Right ventricle myocardium superior (tissue), 1 donor: ENCODE measurements around the gene RSBN1L. TPM values are rescaled to one million over a fixed set of nuclear protein-coding genes. Genes with fewer than 3 reads are reported as not detected.
"Not testable (repeated sequence)": the region's sequence is repeated elsewhere in the genome, so short reads cannot be mapped to it uniquely, and the experiment has no call there.

ENCODE experiments used
- ATAC-seq: fragments of 200-7000 bp; cut with Tn5 transposase; one replicate; pipeline ENCODE4 v1.9.1; 2020; ENCODE audit warnings: mild to moderate bottlenecking; ENCODE audit not compliant: poor library complexity
- DNase-seq: peaks from one replicate; pipeline ENCODE4 v3.0.0-alpha.2; 2020
- intact Hi-C: fragments of 100-400 bp; cut with DNase I; formaldehyde crosslinking; loops from one replicate; pipeline ENCODE4 v1.11.2; 2022
- total RNA-seq: library from RNA; stranded (reverse); fragmentation: NEBNext Ultra II Directional; extraction: Animal tissue kit (Norgen Biotek cat#: 25700); gene quantifications from one replicate; pipeline ENCODE4 v1.2.1, GENCODE V29; 2021
- donor health status: DM: no; HTN: yes; CAD: no; lungs with severe emphysema.

Gene RSBN1L
- total RNA-seq, 1 donor from 2014 or later, result 9.3 TPM

GRCh38 chr7:77680266-77680665, 16.0 kb upstream of the RSBN1L start:
- ATAC-seq (no peak), DNase-seq (no peak)
- intact Hi-C loops, result no loop called here

DNA sequence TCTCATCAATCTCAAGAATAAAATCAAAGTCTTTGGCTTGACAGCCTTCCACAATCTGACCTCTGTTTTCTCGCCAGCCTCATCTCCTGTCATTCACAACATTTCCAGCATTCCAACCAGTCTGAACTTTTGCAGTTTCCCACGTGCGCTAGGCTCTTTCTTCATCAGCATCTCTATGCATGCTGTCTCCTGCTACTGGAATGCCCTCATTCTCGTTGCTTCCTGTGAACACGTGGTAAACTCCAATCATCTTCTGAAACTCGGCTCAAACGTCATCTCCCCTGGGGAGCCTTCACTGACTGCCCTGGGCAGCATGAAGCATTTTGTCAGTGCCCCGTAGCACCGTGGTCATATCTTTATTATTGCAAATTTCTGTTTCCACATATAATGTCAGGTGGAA, 12.2 kb upstream of the RSBN1L start:
- ATAC-seq (peak; percentile 66), DNase-seq (peak; percentile 48)
- intact Hi-C loops, result no loop called here

- ATAC-seq (peak; percentile 67), DNase-seq (no peak)
- intact Hi-C loops, result no loop called here
These were observed 11.0 kb upstream of the RSBN1L start for GRCh38 chr7:77685233-77685632.

- intact Hi-C loops, result no loop called here
- no peak for ATAC-seq
- DNase-seq, result no peak
These were observed 9.0 kb upstream of the RSBN1L start for GRCh38 chr7:77687100-77687746.

DNA sequence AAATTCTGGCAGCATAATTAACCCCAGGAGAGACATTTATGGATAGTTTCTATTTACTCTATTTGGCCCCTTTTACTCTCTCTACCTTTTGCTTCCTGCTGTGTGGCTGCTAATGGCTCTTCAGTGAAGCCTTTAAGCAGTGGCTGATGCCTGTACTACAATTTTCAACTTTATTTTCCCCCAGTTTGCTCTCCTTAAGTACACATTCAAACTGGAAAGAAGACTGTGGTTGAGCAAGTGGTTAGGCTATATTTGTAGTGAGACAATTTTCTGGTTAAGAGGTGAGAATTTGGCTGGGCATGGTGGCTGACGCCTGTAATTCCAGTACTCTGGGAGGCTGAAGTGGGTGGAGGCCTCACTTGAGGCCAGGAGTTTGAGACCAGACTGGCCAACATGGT, 8.5 kb upstream of the RSBN1L start:
- DNase-seq (no peak), ATAC-seq (no peak)
- intact Hi-C loops, result no loop called here

DNA sequence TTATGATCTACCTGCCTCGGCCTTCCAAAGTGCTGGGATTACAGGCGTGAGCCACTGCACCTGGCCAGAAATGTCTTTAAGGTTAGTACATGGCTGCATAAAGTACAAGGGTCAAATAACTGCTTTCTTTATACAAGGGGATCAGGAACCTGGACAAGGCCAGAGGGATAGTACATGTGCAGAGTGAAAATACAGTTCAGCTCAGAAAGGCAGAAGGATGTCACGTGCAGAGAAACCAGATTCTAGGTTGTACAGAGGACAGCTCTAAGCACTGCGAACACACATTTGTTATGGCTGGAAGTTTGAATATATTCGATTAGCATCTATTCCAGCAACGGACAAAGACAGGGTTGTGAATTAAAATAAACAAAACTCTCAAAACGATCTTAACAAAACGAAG, 6.0 kb upstream of the RSBN1L start:
- intact Hi-C loops, result loop anchor here (10.0 kb wide), 1 partner anchor 65 kb away; no protein-coding TSS in a partner anchor
- DNase-seq (no peak), ATAC-seq (no peak)

DNA sequence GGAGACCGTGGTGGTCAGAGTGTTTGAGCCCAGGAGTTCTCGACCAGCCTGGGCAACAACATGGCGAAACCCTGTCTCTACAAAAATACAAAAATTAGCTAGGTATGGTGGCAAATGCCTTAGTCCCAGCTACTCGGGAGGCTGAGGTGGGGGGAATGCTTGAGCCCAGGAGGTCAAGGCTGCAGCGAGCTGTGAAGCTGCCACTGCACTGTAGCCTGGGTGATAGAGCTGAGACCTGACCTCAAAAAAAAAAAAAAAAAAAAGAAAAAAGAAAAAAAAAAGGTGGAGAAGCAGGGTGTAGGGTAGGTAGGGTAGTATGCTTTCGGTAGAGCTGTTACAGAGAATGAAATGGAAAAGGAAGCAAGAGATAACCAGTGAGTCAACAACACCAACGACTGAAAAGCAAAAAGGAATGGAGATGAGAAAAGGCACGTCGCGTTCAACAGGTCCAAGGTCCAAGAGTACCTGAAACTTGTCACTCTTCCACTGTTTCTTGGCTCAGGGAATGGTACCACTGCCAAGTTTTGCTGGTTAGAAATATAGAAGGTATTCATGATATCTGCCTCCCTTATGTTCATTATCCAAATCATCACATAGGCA, 4.3 kb upstream of the RSBN1L start:
- no peak for DNase-seq
- intact Hi-C loops, result loop anchor here (10.0 kb wide), 1 partner anchor 63 kb away; no protein-coding TSS in a partner anchor
- ATAC-seq, result no peak

- DNase-seq (no peak), ATAC-seq (no peak)
- intact Hi-C loops, result loop anchor here (10.0 kb wide), 1 partner anchor 61 kb away; no protein-coding TSS in a partner anchor
These were observed 2.3 kb upstream of the RSBN1L start for GRCh38 chr7:77693830-77694583.

DNA sequence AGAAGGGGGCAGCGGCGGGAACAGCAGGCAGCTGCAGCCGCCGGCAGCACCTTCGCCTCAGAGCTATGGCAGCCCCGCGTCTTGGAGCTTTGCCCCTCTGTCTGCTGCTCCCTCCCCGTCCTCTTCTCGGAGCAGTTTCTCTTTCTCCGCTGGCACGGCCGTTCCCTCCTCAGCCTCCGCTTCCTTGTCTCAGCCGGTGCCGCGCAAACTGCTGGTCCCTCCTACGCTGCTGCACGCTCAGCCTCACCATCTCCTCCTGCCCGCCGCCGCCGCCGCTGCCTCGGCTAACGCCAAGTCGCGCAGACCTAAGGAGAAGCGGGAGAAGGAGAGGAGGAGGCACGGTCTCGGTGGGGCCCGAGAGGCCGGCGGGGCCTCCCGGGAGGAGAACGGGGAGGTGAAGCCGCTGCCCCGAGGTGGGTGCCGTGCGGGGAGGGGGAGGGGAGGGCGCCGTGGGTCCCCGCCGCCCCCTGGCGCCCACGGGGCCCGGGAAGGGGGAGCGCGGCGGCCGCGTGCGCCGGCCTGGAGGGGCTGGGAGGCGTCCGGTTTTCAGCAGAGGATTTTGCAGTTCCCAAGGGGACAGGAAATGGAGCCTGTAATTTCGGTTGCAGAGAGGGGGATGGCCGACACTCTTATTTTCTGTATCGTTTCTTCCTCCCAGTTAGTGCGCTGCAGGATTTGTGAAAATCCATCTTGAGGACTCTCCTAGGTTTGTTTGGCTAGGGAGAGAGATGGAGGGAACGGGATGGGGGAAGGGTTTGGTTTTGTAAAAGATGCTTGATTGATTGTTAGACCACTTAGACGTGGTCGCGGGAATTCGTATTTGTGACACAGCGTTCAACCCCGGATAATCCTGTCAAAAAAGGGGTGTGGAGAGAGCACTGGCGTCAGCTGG, 630 bp downstream of the RSBN1L start:
- peak; percentile 70 for ATAC-seq
- peak; percentile 79 for DNase-seq
- intact Hi-C loops, result loop anchor here (2.0 to 10.0 kb wide), 2 partner anchors 58 to 102 kb away; partner anchors contain the start of genes PHTF2 and TMEM60

DNA sequence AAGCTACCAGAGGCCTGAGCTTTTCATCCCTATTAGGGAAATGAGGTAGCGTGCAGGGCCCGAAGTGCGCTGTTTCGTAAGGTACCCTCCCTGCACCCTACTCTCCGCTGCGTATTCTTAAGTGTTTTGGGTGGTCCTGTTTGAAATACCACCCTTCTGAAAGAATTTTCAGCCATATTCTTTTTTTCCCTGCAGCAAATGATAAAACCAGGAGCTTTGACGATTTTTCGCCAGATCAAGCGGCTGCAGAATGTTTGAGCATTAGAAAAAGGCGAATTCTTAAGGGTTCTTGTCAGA, 1.2 kb downstream of the RSBN1L start:
- ATAC-seq (peak; percentile 51), DNase-seq (peak; percentile 59)
- intact Hi-C loops, result loop anchor here (2.0 to 10.0 kb wide), 2 partner anchors 57 to 101 kb away; partner anchors contain the start of genes PHTF2 and TMEM60

DNA sequence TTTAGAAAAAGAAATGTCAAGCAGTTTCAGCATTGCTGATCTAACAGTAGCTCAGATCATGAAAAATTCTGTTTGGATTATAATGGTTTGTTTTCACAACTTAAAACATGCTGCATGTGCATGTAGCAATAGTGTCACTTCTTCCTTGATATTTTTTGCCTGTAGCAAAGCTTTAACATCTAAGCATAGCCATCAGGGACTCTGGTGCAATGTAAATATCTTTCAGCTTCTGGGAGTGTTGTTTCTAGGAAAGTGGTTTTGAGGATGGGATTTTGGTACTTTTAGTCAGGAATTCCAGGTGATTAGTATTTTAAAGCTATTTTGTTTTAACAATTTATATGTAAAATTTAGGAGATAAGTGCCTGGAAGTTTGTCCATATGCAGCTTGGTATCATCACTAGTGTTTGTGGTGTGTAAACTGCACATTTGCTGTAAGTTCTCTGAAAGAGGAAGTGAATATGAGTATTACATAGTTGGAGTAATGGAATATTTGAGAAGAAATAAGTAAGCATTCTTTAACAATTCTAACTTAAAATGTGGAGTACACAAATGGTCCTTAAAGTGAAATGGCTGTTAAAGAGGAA, 1.9 kb downstream of the RSBN1L start:
- ATAC-seq, result no peak
- DNase-seq, result no peak
- intact Hi-C loops, result loop anchor here (10.0 kb wide), 1 partner anchor 57 kb away; no protein-coding TSS in a partner anchor

DNA sequence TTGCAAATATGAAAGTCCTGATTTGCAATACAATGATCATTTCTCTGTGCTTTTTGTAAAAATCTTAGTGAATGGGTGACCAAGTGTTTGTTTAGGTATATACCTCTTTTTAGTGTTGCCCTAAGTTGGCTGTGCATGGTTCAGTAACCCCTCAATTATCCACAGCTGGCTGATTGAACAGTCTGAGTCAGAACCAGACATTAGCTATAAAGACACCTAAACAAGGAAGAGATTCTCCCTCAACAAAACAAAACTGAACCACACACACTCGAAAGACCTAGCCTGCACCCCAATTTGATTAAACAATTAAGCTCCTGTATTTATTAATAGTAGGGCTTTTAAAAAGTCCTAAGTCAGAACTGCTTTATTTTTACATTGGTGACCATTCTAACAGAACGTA, 2.8 kb downstream of the RSBN1L start:
- intact Hi-C loops, result loop anchor here (10.0 kb wide), 1 partner anchor 56 kb away; no protein-coding TSS in a partner anchor
- no peak for DNase-seq
- ATAC-seq, result no peak

DNA sequence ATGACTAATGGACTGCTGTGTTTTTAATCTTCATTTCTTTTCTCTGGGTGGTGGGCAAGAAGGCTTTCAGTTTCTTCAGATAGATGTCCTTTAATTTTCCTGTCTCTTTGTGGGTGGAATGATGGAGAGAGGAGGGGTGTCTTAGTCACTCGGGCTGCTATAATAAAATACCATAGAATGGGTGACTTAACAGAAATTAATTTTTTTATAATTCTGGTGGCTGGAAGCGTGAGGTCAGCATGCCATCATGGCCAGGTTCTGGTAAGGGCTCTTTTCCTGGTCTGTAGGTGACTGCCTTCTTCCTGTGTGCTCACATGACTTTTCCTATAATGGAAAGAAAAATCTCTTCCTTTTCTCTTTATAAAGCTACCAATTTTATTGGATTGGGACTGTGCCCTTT, 6.3 kb downstream of the RSBN1L start:
- no peak for ATAC-seq
- DNase-seq, result no peak
- intact Hi-C loops, result no loop called here

DNA sequence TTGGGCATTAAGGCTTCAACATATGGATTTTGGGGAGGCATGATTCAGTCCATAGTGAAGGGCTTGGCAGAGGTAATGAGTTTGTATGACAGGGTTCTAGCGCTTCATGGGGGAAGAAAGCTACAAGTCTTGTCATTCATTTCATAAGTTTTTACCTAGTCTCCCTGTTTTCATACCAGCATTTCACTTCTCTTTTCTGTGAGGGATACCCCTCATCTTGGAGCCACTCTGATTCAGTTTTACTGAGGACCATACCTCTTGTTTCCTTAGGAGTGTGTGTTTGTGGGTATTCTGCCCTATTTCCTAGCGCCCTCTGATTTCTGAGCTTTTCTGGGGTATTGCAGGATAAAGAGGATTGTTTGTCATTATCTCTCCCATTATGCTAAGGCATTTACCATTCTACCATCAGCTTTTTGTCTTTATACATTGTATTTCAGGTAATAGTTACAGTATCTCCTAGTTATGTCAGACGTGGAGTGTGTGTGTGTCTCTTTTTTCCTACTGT, 6.8 kb downstream of the RSBN1L start:
- intact Hi-C loops, result no loop called here
- no peak for DNase-seq
- no peak for ATAC-seq

DNA sequence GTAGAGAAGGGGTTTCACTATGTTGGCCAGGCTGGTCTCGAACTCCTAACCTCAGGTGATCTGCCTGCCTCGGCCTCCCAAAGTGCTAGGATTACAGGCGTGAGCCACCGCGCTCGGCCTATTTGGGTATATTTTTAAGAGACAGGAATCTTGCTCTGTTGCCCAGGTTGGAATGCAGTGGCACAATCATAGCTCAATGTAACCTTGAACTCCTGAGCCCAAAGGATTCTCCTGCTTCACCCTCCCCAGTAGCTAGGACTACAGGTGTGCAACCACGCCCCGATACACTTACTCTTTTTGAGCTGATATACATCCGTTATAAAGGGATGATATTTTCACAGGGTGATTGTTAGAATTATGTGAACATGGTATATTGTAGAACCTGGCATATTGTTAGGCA, 7.4 kb downstream of the RSBN1L start:
- DNase-seq, intact Hi-C loops: not testable (repeated sequence)
- ATAC-seq, result peak; percentile 21

DNA sequence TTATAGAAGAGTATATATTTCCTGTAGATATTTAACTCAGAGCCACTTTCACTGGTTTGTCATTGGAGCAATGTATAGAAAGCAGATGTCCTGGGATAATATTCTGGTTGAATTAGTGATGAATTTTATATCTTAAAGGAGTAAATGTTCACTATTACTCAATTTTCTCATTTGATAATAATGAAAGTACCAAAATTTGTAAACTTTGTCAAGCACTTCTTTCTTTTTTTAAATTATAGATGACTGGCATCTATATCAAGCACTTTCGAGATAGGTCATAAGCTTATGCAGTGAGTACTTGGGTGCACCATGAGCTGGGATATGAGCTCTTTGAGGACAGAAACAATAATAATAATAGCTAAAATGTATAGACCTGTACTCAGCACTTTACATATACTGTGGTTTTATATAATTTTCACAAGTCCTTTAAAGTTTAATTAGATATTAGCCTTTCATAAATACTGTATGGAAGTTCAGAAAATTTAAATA, 11.3 kb downstream of the RSBN1L start:
- ATAC-seq, result no peak
- no peak for DNase-seq
- intact Hi-C loops, result no loop called here

GRCh38 chr7:77710067-77710466, 13.8 kb downstream of the RSBN1L start:
- intact Hi-C loops, result no loop called here
- DNase-seq, result no peak
- ATAC-seq, result no peak

GRCh38 chr7:77710861-77711260, 14.6 kb downstream of the RSBN1L start:
- ATAC-seq (no peak), DNase-seq (no peak)
- intact Hi-C loops, result no loop called here
